Tibial artery (tissue), 4 donors: Measurements from ENCODE around the gene POLK.

Experiments
- DNase-seq, 2 donors: peaks; one replicate each; pipeline ENCODE4 v3.0.0-alpha.2; 2019
- H3K27ac ChIP-seq, 2 donors: fragments of 200-600 bp; sonication (generic) in 1 of 2; 1 replicate in 1 of 2; 2 replicates in 1 of 2; pipeline ENCODE4 v1.5.1; 2018 to 2019; ENCODE audit warnings: mild to moderate bottlenecking in 1 of 2
- H3K27me3 ChIP-seq, 2 donors: fragments of 200-600 bp; sonication (generic) in 1 of 2; one replicate each; pipeline versions ENCODE4 v1.5.1 to v1.6.0; 2016 to 2019
- H3K36me3 ChIP-seq, 3 donors: fragments of 200-600 bp; sonication (generic) in 2 of 3; one replicate each; pipeline ENCODE4 v1.5.1; 2016 to 2019; ENCODE audit warnings: mild to moderate bottlenecking in 2 of 3
- H3K4me1 ChIP-seq, 4 donors: fragments of 200-600 bp; sonication (generic) in 2 of 4; 1 replicate in 3 of 4; 2 replicates in 1 of 4; pipeline ENCODE4 v1.5.1; 2016 to 2019
- H3K4me3 ChIP-seq, 2 donors: fragments of 200-600 bp; sonication (generic) in 1 of 2; 1 replicate in 1 of 2; 2 replicates in 1 of 2; pipeline ENCODE4 v1.5.1; 2018 to 2019; ENCODE audit warnings: mild to moderate bottlenecking in 2 of 2
- H3K9me3 ChIP-seq, 3 donors: fragments of 200-600 bp; sonication (generic) in 1 of 3; one replicate each; pipeline ENCODE4 v1.5.1; 2016 to 2019
- intact Hi-C: fragments of 100-400 bp; cut with DNase I; formaldehyde crosslinking; loops from one replicate; pipeline ENCODE4 v1.15.0; 2023; ENCODE audit warnings: low total_unique reads
- TF ChIP-seq, protein P1 (sequence below), 2 experiments: fragments of 200-600 bp in 1 of 2; fragments of 450-650 bp in 1 of 2; IDR thresholded peaks; one replicate each; pipeline ENCODE4 v1.5.1; 2017 to 2019; ENCODE audit warnings: antibody characterized with exemption in 2 of 2, mild to moderate bottlenecking in 1 of 2, moderate library complexity in 1 of 2

The POLK gene

DNA sequence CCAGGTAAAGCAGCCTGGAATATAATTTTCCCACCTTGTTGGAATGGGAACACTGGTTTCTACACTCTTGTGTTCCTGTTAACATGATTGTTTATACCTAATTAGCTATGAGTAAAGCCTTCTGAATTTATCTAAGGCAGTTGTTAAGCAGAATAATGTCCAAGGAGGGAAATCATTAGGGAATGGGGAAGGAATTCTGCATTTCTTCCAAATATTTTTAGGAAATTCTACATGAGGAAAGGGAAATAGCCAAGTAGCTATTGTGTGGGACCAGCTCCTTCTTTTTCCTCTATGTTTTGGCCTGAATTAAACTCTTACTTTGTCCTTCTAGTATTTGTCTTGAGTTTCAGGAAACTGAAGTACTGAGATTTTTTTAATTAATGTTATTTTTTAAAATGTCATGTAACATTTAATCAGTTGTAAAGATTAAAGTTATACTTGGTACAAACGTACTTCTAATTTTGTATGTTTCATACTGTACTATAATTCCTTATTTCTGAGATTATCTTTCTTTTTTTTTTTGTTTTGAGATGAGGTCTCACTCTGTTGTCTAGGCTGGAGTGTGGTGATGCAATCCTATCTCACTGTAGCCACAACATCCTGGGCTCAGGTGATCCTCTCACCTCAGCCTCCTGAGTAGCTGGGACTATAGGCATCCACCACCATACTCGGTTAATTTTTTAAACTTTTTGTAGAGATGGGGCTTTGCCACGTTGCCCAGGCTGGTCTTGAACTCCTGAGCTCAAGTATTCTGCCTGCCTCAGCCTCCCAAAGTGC lies 128.0 kb downstream of the POLK start:
- no peak overlapping the region for H3K4me3 ChIP-seq
- TF ChIP-seq, protein P1, sequence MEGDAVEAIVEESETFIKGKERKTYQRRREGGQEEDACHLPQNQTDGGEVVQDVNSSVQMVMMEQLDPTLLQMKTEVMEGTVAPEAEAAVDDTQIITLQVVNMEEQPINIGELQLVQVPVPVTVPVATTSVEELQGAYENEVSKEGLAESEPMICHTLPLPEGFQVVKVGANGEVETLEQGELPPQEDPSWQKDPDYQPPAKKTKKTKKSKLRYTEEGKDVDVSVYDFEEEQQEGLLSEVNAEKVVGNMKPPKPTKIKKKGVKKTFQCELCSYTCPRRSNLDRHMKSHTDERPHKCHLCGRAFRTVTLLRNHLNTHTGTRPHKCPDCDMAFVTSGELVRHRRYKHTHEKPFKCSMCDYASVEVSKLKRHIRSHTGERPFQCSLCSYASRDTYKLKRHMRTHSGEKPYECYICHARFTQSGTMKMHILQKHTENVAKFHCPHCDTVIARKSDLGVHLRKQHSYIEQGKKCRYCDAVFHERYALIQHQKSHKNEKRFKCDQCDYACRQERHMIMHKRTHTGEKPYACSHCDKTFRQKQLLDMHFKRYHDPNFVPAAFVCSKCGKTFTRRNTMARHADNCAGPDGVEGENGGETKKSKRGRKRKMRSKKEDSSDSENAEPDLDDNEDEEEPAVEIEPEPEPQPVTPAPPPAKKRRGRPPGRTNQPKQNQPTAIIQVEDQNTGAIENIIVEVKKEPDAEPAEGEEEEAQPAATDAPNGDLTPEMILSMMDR (IDR thresholded peaks at IDR 0.05), result no peak
- H3K4me1 ChIP-seq, result no peaks in the 10 kb centered on the region
- no peaks in the 10 kb centered on the region for H3K9me3 ChIP-seq
- no peaks in the 10 kb centered on the region for H3K27me3 ChIP-seq
- H3K36me3 ChIP-seq, result no peaks in the 10 kb centered on the region
- DNase-seq, result no peak
- no peak overlapping the region for H3K27ac ChIP-seq
- intact Hi-C loops, result no loop called here

DNA sequence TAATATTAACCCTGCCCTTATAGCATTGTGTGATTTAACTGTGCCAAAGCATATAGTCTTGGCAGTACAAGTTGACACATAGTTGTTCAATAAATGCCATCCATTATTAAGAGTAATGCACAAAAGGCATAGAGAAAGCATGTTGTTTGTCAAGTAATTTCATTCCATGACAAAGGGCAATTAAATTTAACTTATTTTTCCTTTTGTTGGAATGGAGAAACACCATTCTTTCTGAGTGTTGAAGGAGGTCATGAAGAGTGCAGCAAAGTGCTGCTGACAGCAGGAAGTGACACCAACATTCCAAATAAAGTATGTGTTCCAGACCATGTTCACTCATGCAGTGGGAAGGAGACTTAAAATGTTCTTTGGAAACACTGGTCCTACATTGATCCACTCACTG lies 128.7 kb downstream of the POLK start:
- Histone ChIP-seq H3K4me3 (no peak overlapping the region), H3K36me3 (no peaks in the 10 kb centered on the region), H3K9me3 (no peaks in the 10 kb centered on the region), H3K27me3 (no peaks in the 10 kb centered on the region), H3K4me1 (no peaks in the 10 kb centered on the region), H3K27ac (no peak overlapping the region)
- DNase-seq, result no peak
- intact Hi-C loops, result no loop called here
- TF ChIP-seq, protein P1 (IDR thresholded peaks at IDR 0.05), result no peak

DNA sequence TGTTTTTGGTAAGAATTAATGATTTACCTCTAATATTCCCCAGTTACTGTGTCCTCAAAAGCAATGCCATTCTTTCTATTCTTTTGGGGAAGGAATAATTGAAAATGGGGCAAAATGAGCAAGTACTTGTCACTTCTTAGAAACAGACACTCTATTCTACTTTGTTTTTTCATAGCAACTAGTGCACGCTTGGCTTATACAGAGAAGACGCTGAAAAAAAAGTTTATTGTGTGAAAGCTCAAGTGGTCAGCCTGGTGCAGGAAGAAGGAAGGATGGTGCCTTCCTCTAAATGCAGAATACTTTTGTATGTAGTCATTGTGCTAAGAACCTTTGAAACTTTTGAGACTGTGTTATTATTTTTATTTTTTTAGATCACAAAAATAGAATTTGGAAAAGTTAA lies 129.1 kb downstream of the POLK start:
- intact Hi-C loops, result no loop called here
- H3K36me3 ChIP-seq, result no peaks in the 10 kb centered on the region
- DNase-seq, result no peak
- H3K4me3 ChIP-seq, result no peak overlapping the region
- no peaks in the 10 kb centered on the region for H3K9me3 ChIP-seq
- H3K27ac ChIP-seq, result no peak overlapping the region
- H3K4me1 ChIP-seq, result no peaks in the 10 kb centered on the region
- no peaks in the 10 kb centered on the region for H3K27me3 ChIP-seq
- TF ChIP-seq, protein P1 (IDR thresholded peaks at IDR 0.05), result no peak

DNA sequence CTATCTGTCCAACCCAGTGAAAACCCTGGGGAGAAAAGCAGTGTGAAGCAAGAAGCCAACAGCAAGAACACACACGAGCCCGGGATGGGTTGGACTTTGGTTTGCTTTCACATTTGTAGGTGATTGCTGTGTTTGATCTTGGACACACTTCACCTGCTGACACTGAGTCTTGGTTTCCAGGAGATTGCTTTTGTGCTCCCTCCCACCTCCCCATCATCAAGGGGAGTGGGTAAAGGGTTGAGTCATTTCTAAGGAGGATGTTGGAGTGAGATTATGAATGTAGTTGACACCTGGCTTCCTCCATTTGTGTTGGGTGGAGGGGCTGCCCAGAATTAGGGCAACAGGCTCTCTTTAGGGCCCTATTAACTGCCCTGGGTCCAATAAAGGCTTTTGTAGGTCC lies 137.0 kb downstream of the POLK start:
- H3K27ac ChIP-seq, result no peak overlapping the region
- H3K4me1 ChIP-seq, result no peaks in the 10 kb centered on the region
- H3K36me3 ChIP-seq, result no peaks in the 10 kb centered on the region
- H3K9me3 ChIP-seq, result no peaks in the 10 kb centered on the region
- H3K27me3 ChIP-seq, result no peaks in the 10 kb centered on the region
- TF ChIP-seq, protein P1 (IDR thresholded peaks at IDR 0.05), result no peak
- no peak overlapping the region for H3K4me3 ChIP-seq
- intact Hi-C loops, result no loop called here
- DNase-seq, result no peak
